Activated CD8-positive, alpha-beta T cell treated with anti-CD3 and anti-CD28 coated beads, Interleukin-2, amount 10 ng/mL, durations not matched to agents 7 days and 5 days (primary cell): Measurements from ENCODE around the gene ACOT12. TPM values are rescaled to one million over a fixed set of nuclear protein-coding genes. Genes with fewer than 3 reads are reported as not detected.

Experiments used
- ATAC-seq: fragments of 150-1000 bp; cut with Tn5 transposase; one replicate; pipeline ENCODE4 v1.10.0; 2021; ENCODE audit warnings: moderate library complexity
- CTCF ChIA-PET: fragments of 350-600 bp; sonication (Branson Sonifier 250); formaldehyde crosslinking; loops from one replicate; lab custom pipeline; 2021; ENCODE audit warnings: antibody characterized with exemption; lab: Charles Lee
- POLR2A ChIA-PET: fragments of 350-600 bp; sonication (Branson Sonifier 250); formaldehyde crosslinking; loops from one replicate; lab custom pipeline; 2021; ENCODE audit warnings: antibody characterized with exemption; lab: Charles Lee
- DNase-seq: peaks from one replicate; pipeline ENCODE4 v3.0.0-alpha.2; 2020
- H3K27ac Mint-ChIP-seq: one replicate; pipeline ENCODE4 v1.8.0; 2021; ENCODE audit warnings: mild to moderate bottlenecking, mixed read lengths
- H3K27me3 Mint-ChIP-seq: one replicate; pipeline ENCODE4 v1.8.0; 2021; ENCODE audit warnings: low read depth, mixed read lengths
- H3K36me3 Mint-ChIP-seq: one replicate; pipeline ENCODE4 v1.8.0; 2021; ENCODE audit warnings: low read depth, mixed read lengths
- H3K4me1 Mint-ChIP-seq: one replicate; pipeline ENCODE4 v1.8.0; 2021; ENCODE audit warnings: low read depth, mixed read lengths
- H3K4me3 Mint-ChIP-seq: one replicate; pipeline ENCODE4 v1.8.0; 2021; ENCODE audit warnings: mild to moderate bottlenecking, mixed read lengths
- H3K9me3 Mint-ChIP-seq: one replicate; pipeline ENCODE4 v1.8.0; 2022; ENCODE audit warnings: mixed read lengths; ENCODE audit not compliant: insufficient read depth
- total RNA-seq, 2 experiments: library from RNA; stranded (reverse); gene quantifications; one replicate each; pipeline ENCODE4 v1.2.3, GENCODE V29; 2021

The ACOT12 gene
- total RNA-seq, 2 experiments from 2014 or later = not detected

GRCh38 chr5:81283976-81284375, 110.0 kb downstream of the ACOT12 start:
- ChIA-PET POLR2A (no interaction called here), CTCF (interaction anchor here (1.1 kb wide), 1 partner anchor 15 kb away, joined by 4 read pairs; no protein-coding TSS in a partner anchor)
- Mint-ChIP-seq H3K27ac (no peak overlapping the region), H3K36me3 (peaks cover 13% of the 10 kb centered on the region), H3K27me3 (no peaks in the 10 kb centered on the region), H3K4me3 (no peak overlapping the region), H3K4me1 (peaks cover 11% of the 10 kb centered on the region), H3K9me3 (no peaks in the 10 kb centered on the region)
- ATAC-seq = no peak
- no peak for DNase-seq

Other genes starting within 250 kb of the ACOT12 start
- not detected for gene CKMT2, start 160.8 kb downstream of the ACOT12 start, total RNA-seq
- 10 to 100 TPM; 29.9 to 33.2 TPM for gene ZCCHC9, start 92.5 kb downstream of the ACOT12 start, total RNA-seq